Superior temporal gyrus (tissue), 1 donor: ENCODE data around the gene CSNK1G3.
A peak's percentile ranks its signal among the peaks of the same experiment; 100 is the strongest.
"Not testable (repeated sequence)": the region's sequence is repeated elsewhere in the genome, so short reads cannot be mapped to it uniquely, and the experiment has no call there.

Source experiments
- DNase-seq: peaks from one replicate; pipeline ENCODE4 v3.0.0-alpha.2; 2016; ENCODE audit errors: extremely low spot score

The CSNK1G3 gene

GRCh38 chr5:123511648-123512605 lies at the start of gene CSNK1G3:
TSS of gene CSNK1G3 (plus strand) at chr5:123512177. CDS start at chr5:123545664, 33,487 bp downstream.
- DNase-seq, result peak; percentile 98

GRCh38 chr5:123466839-123467238 lies 45.1 kb upstream of the CSNK1G3 start:
- not testable (repeated sequence) for DNase-seq

GRCh38 chr5:123471385-123471784 lies 40.6 kb upstream of the CSNK1G3 start:
- no peak for DNase-seq

- DNase-seq, result no peak
Observed at GRCh38 chr5:123472150-123472924, 39.6 kb upstream of the CSNK1G3 start.

- no peak for DNase-seq
Observed at GRCh38 chr5:123474228-123474627, 37.7 kb upstream of the CSNK1G3 start.

- DNase-seq, result no peak
Observed at GRCh38 chr5:123476731-123477130, 35.2 kb upstream of the CSNK1G3 start.

GRCh38 chr5:123478546-123478945 lies 33.4 kb upstream of the CSNK1G3 start:
- no peak for DNase-seq

- DNase-seq, result no peak
Observed at GRCh38 chr5:123482258-123482657, 29.7 kb upstream of the CSNK1G3 start.

GRCh38 chr5:123483446-123484077 lies 28.4 kb upstream of the CSNK1G3 start:
- DNase-seq, result no peak

GRCh38 chr5:123485275-123485674 lies 26.7 kb upstream of the CSNK1G3 start:
- DNase-seq, result no peak

GRCh38 chr5:123486951-123487655 lies 24.9 kb upstream of the CSNK1G3 start:
- no peak for DNase-seq

GRCh38 chr5:123490974-123491373 lies 21.0 kb upstream of the CSNK1G3 start:
- DNase-seq, result no peak

GRCh38 chr5:123495211-123495610 lies 16.8 kb upstream of the CSNK1G3 start:
- not testable (repeated sequence) for DNase-seq

- no peak for DNase-seq
Observed at GRCh38 chr5:123496892-123497291, 15.1 kb upstream of the CSNK1G3 start.

- no peak for DNase-seq
Observed at GRCh38 chr5:123500471-123500870, 11.5 kb upstream of the CSNK1G3 start.

- no peak for DNase-seq
Observed at GRCh38 chr5:123502120-123502519, 9.9 kb upstream of the CSNK1G3 start.

- no peak for DNase-seq
Observed at GRCh38 chr5:123503299-123503698, 8.7 kb upstream of the CSNK1G3 start.

GRCh38 chr5:123505633-123506032 lies 6.3 kb upstream of the CSNK1G3 start:
- DNase-seq, result no peak

GRCh38 chr5:123508441-123508840 lies 3.5 kb upstream of the CSNK1G3 start:
- no peak for DNase-seq

GRCh38 chr5:123511290-123511647 lies 708 bp upstream of the CSNK1G3 start:
- no peak for DNase-seq

- DNase-seq, result no peak
Observed at GRCh38 chr5:123512611-123513461, 859 bp downstream of the CSNK1G3 start.
